LNCaP clone FGC (cell line): ENCODE measurements around the gene KLF15.

Source experiments
- DNase-seq: peaks from one replicate; pipeline ENCODE4 v3.0.0-alpha.2; 2011; ENCODE audit warnings: low read depth
- H3K4me3 ChIP-seq: 2 replicates; pipeline ENCODE4 v1.5.1; 2011; ENCODE audit warnings: mild to moderate bottlenecking, low read depth, low read length, control low read depth
- TF ChIP-seq, protein P1 (sequence below): IDR thresholded peaks from 2 replicates; pipeline ENCODE4 v1.5.1; 2012; ENCODE audit warnings: mild to moderate bottlenecking; ENCODE audit not compliant: control insufficient read depth, insufficient read depth; ENCODE audit errors: extremely low read depth

Gene KLF15

DNA sequence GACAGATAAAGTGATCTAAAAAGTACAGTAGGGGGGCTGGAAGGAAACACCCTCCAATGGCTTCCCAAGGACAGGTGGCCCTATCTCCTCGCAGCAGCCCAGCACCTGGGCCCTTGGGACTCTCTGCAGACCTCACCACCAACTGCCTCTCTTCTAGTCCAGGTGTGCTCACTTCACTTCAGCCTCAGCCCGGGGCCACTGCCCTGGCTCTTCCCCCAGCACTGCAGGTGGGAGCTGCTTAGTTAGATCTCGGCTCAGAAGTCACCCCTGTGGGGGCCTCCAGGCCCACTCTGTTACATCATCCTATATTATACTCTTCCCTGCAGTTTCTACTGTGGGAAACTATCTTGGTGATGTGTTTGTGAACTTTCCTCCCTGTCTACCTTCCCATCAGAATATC is 2.0 kb downstream of the KLF15 start:
- TF ChIP-seq, protein P1, sequence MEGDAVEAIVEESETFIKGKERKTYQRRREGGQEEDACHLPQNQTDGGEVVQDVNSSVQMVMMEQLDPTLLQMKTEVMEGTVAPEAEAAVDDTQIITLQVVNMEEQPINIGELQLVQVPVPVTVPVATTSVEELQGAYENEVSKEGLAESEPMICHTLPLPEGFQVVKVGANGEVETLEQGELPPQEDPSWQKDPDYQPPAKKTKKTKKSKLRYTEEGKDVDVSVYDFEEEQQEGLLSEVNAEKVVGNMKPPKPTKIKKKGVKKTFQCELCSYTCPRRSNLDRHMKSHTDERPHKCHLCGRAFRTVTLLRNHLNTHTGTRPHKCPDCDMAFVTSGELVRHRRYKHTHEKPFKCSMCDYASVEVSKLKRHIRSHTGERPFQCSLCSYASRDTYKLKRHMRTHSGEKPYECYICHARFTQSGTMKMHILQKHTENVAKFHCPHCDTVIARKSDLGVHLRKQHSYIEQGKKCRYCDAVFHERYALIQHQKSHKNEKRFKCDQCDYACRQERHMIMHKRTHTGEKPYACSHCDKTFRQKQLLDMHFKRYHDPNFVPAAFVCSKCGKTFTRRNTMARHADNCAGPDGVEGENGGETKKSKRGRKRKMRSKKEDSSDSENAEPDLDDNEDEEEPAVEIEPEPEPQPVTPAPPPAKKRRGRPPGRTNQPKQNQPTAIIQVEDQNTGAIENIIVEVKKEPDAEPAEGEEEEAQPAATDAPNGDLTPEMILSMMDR = no peak
- DNase-seq = no peak
- peak overlapping the region; percentile 88 for H3K4me3 ChIP-seq

DNA sequence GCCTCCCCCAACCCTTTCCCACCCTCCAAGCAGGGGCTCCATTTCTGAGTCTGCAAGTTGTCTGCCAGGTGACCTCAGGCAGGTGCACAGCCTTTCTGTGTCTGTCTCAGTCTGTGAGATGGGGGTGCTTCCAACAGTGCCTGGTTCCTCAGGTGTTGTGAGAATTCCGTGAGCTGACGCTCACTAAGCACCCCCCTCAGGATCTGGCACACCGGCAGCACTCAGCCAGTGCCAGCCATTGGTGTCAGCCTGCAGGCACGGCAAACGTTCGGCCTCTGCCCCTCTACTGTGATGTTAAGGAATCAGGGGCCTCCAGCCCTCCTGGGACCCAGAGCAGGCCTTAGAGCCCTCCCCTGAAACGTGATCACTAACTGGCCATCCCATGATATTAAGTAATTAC is 2.4 kb downstream of the KLF15 start:
- TF ChIP-seq, protein P1 = no peak
- no peak for DNase-seq
- no peak overlapping the region for H3K4me3 ChIP-seq

- TF ChIP-seq, protein P1 = no peak
- no peak for DNase-seq
- no peak overlapping the region for H3K4me3 ChIP-seq
Measured at GRCh38 chr3:126353694-126354321, 3.4 kb downstream of the KLF15 start.

- TF ChIP-seq, protein P1 = no peak
- no peak overlapping the region for H3K4me3 ChIP-seq
- no peak for DNase-seq
Measured at GRCh38 chr3:126352476-126353454, 4.4 kb downstream of the KLF15 start.

DNA sequence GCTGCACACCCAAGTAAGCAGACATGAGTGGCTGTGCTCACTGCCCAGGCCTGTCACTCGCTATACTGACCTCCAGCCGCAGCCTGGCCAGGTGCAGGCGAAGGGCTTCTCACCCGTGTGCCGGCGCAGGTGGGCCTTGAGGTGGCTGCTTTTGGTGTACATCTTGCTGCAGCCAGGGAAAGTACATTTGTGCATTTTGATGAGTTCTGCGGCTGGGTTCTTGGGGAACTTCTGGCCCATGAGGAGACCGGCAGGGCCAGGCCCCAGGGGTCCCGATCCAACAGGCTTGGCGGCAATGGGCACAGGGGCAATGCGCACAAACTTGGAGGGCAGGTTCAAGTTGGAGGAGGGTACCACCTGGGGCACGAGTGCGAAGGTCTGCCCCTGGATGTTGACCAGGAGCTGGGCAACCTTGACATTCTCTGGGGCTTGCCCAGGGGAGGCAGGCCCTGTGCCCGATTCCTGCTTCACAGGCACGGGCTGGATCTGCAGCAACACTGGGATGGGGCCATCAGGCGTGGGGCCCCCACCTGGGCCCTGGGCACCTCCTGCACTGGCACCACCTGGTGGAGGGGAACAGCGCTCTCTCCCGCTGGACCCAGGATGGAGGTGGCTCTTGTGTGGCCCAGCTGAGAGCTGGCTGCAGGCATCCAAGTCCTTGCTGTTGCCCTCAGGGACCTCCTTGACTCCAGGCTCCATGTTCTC is 5.3 kb downstream of the KLF15 start:
- no peak overlapping the region for H3K4me3 ChIP-seq
- TF ChIP-seq, protein P1 = peak; percentile 12; the same call in 1 of the 2 replicates
- no peak for DNase-seq

- no peak overlapping the region for H3K4me3 ChIP-seq
- TF ChIP-seq, protein P1 = no peak
- DNase-seq = no peak
Measured at GRCh38 chr3:126351086-126351770, 6.0 kb downstream of the KLF15 start.
